HuH-7 (cell line): ENCODE measurements around the gene DEPDC1B.
"Not testable (repeated sequence)": the region's sequence is repeated elsewhere in the genome, so short reads cannot be mapped to it uniquely, and the experiment has no call there.

Experiments
- DNase-seq: peaks from one replicate; pipeline ENCODE4 v3.0.0; 2011; ENCODE audit warnings: low spot score

Gene DEPDC1B

DNA sequence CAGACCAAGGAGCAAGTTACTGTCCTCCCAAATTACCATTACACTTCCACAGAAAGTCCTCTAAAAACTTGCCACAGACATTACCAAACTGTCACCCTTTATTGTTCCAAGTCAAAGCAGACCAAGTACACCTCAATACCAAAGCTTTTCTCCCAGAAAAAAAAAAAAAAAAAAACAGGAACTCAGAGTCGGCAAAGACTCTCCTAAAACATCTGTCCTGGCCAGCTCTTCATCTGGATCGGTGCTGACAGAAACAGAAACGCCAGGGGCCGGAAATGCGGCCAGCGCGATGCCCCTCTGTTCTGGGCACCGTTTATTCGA is 718 bp downstream of the DEPDC1B start:
- DNase-seq: no peak

DNA sequence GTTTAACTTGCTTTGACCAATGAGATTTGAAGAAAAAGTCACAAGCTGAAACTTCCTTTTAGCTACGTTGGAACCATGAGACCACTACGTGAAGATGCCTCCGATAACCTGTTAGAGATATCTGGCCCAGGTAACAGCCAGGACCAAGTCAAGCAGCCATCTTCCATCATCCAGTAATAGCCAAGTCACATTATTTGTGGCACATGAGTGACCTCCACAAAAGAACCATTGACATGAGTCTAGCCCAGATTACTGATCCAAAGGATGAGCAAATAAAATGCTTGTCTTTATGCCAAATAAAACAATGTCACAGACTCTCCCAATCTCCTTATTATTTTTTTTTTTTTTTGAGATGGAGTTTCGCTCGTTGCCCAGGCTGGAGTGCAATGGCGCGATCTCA is 1.6 kb downstream of the DEPDC1B start:
- no peak for DNase-seq

DNA sequence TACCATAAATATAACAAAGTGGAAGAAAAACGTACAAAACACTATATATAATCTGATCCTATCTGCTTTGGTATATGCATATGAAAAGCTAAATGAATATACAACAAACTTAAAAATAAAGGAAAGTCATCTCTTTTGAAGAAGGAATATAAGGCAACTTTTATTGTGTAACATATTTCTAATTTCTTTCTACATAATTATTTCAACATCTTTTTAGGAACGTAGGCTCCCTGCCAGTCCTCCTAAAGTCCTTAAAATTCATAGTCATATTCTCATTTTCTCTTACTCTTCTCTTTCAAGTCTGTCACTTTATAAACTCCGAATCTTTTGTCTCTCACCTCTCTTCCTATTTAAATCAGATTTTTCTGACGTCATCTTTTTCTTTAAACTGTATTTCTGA is 9.6 kb downstream of the DEPDC1B start:
- no peak for DNase-seq

DNA sequence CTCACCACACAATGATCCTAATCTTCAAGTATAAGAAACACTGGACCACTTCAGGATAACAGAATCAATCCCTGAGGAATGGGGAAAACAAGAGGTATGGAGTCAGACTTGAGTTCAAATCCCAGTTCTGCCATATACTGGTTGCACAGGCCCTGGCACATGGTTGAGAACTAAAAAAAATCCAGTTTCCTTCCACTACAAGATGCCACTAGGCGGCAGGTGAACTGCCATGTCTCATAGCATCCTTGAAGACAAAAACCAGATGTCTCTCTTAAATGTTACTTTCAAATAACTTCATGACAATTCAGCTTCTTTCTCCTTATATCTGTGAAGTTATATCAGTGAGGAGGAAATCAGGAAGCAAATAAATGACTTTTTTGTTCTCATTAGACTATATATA is 11.0 kb downstream of the DEPDC1B start:
- DNase-seq: no peak

DNA sequence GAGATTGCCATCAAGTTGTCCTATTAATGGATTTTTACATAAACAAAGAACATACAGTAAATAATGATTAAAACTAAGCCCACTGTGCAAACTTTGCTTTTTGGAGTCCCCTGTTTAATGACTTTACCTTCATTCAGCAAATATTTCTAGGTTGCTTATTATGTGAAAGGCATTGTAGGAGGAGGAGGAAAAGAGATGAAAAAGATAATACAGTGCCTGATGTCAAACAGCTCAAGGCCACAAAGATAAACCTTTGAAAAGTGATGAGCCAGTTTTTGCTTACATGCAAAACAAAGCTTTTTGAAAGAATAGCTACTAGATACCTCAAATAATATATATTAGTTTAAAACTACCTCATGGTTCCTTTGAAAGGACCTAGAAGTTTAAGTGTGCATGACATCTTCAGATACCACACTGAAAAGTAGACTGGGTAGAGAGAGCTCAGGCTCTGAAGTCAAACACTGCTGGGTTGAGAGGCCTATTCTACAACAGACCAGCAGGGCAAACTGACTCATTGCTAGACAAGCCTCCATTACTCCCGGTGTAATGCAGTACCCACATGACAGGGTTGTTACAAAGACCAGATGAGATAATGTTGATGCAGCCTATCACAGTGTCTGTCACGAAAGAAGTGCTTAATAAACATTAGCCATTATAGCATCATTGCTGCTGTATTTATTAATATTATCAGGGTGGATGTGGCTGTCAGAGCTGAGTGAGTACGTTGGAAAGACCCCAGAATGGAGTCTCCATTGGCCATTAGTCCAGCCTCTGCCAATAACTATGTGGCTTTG is 11.8 kb downstream of the DEPDC1B start:
- DNase-seq: peak; percentile 37

DNA sequence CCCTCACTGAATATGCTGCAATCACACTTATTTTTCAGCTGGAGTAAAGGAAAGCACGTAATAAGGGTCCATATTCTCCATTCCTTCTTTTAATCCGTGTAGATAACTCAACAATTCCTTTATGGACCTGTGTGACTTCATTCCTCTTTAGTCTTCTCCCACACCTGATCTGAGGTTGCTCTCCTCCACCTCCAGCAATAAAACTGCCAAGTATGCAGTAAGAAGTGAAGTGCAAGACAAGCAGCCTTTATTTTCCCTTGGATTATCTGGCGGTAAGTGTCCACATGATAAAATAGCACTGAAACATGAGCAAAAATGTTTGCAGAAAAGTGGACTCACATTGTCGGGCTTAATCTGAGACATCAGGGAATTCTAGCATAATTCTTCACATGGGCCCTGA is 13.8 kb downstream of the DEPDC1B start:
- no peak for DNase-seq

DNA sequence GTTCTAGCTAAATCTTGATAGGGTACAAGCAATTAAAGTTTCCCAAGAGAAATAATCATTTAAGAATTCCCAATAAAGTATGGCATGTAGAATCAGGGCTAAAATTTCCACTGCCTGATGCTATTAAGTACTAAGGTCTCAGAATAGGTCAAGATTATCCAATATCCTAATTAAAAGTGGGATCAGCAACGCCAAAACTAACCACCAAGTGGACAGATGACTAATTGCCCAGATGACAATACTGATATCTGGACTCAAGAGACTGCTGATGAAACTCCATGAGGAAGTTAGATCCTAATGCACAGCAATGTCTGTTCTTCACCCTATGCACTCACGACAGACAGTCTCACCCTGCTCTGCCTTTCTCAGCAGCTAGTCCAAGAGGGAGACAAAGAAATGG is 14.3 kb downstream of the DEPDC1B start:
- DNase-seq: no peak

DNA sequence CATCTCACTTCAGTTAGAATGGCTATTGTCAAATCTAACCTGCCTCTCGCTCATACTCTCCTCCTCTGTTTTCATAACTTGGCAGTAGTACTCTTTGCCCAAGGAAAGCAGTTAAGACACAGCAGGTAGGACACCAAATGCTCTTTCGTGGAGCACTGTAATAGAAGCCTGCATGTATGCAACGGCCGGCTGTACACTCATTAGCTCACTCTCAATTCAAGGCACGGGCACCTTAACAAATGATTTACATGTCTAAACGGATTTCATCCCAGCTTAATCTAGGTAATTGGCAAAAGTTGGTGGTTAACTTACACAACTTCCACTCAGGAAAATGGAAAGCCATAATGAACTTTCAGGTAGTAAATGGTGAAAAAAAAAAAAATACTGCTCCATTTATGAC is 14.9 kb downstream of the DEPDC1B start:
- no peak for DNase-seq

DNA sequence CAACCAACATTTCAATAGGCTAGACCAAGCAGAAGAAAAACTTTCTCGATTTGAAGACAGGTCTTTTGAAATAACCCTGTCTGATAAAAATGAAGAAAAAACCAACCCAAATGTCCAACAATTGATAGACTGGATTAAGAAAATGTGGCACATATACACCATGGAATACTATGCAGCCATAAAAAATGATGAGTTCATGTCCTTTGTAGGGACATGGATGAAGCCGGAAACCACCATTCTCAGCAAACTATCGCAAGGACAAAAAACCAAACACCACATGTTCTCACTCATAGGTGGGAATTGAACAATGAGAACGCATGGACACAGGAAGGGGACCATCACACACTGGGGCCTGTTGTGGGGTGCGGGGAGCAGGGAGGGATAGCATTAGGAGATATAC is 18.0 kb downstream of the DEPDC1B start:
- DNase-seq: not testable (repeated sequence)

DNA sequence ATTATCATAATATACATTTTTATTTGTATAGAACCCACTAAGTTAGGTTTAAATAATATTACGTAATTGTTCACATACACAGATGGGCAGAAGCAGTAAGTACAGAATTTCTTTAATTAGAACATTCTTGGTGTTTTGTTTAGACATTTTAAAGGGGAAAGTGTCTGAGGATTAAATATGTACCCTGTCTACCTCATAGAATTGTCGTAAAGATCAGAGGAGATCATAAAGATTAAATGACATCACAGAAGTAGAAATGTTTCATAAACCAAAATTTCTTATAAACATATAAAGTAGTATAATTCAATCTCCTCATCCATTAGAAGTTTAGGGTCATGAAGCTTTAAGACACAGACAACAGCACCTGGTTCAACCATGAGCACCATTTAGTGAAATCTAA is 20.1 kb downstream of the DEPDC1B start:
- DNase-seq: no peak

DNA sequence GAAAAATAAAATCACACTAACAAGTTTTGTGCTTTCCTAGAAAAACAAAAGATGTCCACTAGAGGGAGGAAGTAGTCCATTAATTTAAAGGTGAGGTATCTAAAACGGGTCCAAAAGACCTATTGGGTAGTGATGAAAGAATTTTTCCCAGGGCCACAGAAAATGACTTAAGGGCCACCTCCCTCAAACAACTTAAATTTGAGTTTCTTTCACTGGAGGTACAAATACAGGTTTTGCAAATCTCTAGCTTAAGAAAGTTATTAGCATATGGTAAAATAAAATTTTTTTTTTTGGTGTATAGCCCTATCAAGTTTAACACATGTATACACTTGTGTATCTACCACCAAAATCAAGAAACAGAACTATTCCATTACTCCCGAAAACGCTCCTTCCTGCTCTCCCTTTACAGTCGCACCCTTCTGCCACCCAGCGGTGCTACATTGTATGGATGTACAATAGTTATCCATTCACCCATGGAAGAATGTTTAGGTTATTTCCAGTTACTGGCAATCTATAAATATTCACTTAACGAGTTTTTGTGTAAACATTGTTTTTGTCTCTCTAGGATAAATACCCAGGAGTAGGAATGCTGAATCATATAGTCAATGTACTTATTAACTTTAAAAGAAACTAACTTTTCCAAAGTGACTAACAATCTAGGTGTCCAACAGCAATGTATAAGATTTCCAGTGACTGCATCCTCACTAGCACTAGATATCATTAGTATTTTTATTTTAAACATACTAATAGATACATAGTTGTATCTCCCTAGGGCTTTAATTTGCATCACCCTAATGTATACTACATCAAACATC is 21.9 kb downstream of the DEPDC1B start:
- no peak for DNase-seq

DNA sequence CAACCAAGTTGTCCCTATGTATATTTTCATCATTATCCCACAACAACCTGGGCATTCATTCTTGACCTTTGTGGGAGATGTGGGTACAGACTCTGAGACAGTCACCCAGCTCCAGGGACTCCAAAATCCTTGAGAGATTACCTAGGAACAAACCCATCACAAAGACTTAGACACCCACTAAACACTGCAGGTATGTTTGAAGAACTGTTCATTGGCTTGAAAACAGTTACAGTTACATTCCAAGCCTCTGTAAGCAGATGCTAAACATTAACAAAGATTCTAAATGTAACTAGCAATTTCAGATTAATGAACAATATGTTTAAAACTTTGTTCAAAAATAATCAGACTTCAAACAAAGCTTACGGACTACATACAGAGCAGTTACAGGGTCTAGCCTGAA is 24.7 kb downstream of the DEPDC1B start:
- DNase-seq: no peak

DNA sequence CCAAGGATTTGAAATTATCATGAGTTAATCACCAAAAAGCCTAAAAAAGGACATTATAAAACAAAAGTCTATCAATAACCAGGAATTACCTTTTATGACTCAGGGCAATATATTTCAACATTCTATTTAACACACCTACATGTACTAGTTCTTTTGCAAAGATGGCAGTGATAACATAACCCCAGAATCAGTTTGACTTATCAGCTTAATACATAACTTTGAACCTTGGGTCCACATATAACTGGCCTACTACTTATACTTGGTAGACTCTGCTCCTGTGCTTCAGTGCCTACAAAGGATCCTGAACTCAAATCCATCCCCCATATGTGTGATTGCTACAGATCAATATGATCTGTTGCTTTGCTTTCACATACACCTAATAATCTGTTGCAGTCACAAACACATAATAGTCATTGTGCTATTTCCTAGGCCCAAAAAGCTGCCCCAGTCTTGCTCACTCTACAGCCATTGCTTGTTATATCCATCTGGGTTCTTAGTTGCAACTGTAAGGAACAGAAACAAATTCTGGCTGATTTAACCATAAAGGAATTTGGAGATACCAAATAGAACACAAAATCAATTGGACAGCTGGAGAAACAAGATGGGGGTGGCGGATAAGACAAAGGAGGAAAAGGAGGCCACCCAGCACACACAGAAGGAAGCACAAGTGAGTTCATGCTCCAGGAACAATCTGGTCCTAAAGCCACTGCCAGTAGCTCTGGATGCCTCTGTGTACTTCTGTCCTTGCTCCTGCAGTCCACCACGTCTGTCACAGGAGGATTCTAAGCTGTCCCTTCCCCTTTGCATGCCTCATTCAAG is 25.5 kb downstream of the DEPDC1B start:
- DNase-seq: no peak

DNA sequence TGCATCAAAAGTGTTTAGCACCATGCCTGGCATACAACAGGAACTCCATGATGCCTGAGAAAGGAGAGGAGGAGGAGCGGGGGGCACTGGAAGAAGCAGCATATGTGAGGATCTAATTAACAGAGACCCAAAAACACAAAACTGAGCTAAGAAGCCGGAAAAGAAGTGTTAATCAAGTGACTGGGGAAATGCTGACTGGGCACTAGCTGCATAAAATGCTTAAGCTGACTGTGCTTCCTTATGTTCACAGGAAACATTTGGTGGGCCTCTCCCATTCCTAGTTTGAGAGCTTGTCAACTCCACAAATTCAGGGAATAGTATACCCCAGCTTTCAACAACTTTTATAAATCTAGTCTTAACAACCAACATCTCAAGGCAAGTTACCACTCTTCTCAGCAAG is 26.6 kb downstream of the DEPDC1B start:
- no peak for DNase-seq

DNA sequence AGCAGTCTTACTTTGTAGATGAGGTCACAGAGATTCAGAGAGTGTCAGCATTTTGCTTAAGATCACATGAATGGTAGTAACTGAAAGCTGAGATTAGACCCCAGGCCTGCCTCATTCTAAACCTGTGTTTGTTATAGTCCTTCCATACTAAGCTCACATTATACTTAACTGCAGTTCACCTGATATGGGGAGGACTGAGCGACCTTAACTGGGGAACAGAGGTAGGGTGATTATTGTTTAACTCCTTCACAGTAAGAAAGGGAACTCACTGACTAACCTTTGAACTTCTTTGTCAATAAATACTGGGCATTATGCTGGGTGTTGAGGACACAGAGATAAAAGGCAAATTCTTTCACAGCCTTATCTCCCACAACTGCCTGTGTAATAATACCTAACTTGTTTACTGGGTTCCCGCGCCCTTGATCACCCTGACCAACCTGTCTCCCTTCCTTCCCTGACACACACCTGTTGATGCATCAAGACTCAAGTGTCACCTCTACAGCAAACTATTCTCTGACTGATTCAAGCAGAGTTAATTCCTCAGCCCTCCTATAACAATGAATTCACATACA is 27.2 kb downstream of the DEPDC1B start:
- peak; percentile 26 for DNase-seq

DNA sequence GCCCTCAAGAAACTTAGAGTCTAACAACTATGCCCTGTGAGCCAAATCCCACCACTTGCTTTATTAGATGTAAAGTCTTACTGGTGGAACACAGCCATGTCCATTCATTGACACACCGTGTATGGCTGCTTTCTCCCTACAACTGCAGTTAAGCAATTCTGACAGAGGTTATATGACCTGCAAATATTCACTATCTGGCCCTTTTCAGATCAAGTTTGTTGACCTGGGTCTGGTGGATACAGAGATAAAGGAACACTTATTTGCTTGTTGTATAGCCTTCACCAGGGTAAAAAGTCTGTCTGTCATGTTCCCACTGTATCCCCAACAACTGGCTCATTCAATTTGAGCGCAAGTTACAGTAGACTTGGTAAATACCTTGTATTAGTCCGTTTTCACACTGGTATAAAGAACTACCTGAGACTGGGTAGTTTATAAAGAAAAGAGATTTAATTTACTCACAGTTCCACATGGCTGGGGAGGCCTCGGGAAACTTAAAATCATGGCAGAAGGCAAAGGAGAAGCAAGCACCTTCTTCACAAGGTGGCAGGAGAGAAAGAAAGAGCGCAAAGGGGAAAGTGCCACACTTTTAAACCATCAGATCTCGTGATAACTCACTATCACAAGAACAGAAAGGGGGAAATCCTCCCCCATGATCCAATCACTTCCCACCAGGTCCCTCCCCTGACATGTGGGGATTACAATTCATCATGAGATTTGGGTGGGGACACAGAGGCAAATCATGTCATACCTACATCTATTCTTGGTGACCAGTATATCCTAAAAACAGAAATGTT is 27.9 kb downstream of the DEPDC1B start:
- DNase-seq: peak; percentile 58

DNA sequence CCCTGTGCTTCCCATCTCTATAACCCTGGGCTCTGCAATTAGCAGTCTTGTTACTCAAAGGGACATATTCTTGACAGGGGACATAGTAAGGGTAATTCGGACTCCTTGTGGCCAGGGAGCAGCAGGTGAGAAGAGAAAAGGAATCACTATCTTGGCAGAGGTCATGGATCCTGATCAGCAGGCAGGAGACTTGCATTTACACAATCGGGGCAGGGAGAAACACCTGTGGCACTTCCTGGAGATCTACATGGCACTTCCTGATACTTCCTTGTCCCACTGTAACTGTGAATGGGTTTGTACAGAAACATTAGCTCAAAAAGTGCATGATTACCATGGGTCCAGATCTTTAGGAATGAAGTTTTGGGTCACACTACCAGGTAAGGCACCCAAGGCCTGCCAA is 29.2 kb downstream of the DEPDC1B start:
- DNase-seq: no peak

DNA sequence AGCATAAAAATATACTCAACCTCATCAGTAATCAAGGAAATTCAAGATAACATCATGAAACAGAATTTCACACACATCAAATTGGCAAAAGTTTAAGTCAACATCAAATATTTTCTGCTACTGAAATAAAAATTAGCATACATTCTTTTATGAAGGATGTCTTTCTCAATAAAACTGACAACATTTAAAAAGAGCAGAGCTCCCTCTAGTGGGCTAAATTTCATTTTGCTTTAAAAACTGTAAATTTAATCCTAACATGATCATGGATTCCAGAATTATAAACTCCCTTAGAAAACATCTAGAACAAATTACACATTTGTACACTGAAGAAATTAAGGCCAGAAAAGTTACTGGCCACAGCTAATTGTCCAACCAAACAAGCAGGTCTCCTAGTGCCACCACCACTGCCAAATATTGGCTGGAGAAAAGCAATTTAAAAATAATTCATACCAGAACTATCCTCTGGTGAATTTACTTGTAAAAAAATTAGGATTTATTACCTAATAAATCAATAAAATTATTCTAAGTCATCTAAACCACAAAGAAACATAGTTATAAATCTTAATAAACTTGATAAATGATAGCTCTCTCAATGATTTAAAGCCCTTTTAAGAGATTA is 31.2 kb downstream of the DEPDC1B start:
- DNase-seq: no peak

DNA sequence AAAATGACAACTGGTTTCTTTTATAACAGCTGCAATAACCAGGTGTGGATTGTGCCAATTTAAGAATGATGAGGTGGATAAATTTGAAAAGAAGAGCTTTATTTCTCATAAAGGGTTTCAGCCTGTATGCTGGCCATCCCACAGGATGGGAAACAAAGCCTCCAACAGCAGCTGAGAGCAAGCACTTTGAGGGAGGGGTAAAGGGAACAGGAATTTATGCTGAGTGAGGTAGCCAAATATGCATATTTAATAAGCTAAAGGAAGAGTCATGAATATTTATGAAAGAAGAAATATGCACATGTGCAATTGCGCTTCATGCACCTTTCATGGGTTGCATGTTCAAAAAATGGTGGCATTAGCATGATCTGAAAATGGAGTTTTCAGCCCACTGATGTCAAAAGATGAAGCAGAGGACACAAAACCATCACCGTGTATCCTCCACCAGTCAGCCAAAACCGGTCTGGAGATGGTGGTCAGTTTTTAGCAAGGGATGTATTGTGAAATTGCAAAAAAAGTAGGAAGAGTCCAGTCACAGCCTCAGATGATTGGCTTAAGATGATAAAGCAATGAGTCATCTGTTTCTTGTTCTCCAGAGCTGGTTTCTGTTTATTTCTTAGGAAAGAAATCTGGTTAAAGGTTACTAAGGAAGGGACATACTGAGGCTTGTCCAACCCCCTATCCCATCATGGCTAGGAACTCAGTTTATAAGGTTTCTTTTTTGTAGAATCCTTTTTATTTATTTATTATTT is 47.9 kb downstream of the DEPDC1B start:
- no peak for DNase-seq

DNA sequence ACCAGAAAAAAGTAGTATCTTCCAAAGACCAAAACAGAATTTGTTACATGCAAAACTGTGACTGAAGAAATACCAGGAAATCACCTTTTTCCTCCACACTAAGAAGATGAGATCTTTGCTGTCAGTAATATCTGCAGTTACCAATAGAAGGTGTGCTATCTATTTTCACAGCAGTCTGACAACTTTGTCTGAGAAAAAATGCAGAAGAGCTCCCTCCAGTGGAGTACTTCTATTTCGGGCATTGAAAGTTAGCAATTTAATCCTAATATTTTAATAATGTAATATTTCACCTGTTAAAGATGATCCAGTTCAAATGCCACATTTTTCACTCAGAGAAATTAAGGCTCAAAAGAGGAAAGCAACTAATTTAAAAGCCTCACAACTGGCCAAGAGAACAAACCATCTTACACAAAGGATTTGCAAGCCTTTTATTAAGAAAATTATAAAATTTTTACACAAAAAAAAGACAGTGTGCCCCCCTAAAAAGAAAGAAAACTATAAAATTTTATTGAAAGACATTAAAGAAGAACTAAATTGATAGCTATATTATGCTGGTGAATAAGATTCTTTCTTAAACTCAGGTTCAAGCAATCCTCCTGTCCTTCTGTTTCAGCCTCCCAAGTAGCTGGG is 50.6 kb downstream of the DEPDC1B start:
- DNase-seq: peak; percentile 18
